NB4 (cell line): ENCODE measurements around the gene AK2.

Experiments
- DNase-seq: peaks from one replicate; pipeline ENCODE4 v3.0.0; 2010; ENCODE audit warnings: low read depth
- H3K4me3 ChIP-seq: one replicate; pipeline ENCODE4 v1.5.1; 2011; ENCODE audit warnings: mild to moderate bottlenecking, low read depth, low read length, moderate library complexity
- CTCF ChIP-seq: IDR thresholded peaks from one replicate; pipeline ENCODE4 v1.5.1; 2012; ENCODE audit warnings: low read depth, low read length
- MAX ChIP-seq: IDR thresholded peaks from 2 replicates; pipeline ENCODE4 v1.6.1; 2011; ENCODE audit warnings: low read depth, low read length
- MYC ChIP-seq: IDR thresholded peaks from 2 replicates; pipeline ENCODE4 v1.6.1; 2011; ENCODE audit warnings: low read depth, low read length
- POLR2A ChIP-seq: IDR thresholded peaks from 2 replicates; pipeline ENCODE4 v1.6.1; 2011; ENCODE audit warnings: mild to moderate bottlenecking; ENCODE audit not compliant: insufficient read length; ENCODE audit errors: extremely low read depth

The AK2 gene

GRCh38 chr1:32971576-32971975 is 65.1 kb downstream of the AK2 start:
- H3K4me3 ChIP-seq: no peak overlapping the region
- TF ChIP-seq MYC (no peak), POLR2A (no peak), MAX (no peak)
- no peak for DNase-seq

- H3K4me3 ChIP-seq: no peak overlapping the region
- DNase-seq: no peak
- TF ChIP-seq CTCF (no peak), MYC (no peak), MAX (no peak), POLR2A (no peak)
Observed at GRCh38 chr1:32971156-32971555, 65.5 kb downstream of the AK2 start.

- peak; percentile 21 for DNase-seq
- H3K4me3 ChIP-seq: no peak overlapping the region
- TF ChIP-seq CTCF: no peak
- TF ChIP-seq POLR2A: no peak
- TF ChIP-seq MAX: no peak
- no peak for TF ChIP-seq MYC
Observed at GRCh38 chr1:32969566-32969965, 67.1 kb downstream of the AK2 start.

- DNase-seq: no peak
- H3K4me3 ChIP-seq: no peak overlapping the region
- no peak for TF ChIP-seq MAX
- no peak for TF ChIP-seq CTCF
- no peak for TF ChIP-seq POLR2A
- TF ChIP-seq MYC: no peak
Observed at GRCh38 chr1:32967888-32968568, 68.7 kb downstream of the AK2 start.

- H3K4me3 ChIP-seq: no peak overlapping the region
- peak; percentile 64 for DNase-seq
- no peak for TF ChIP-seq MAX
- TF ChIP-seq CTCF: no peak
Observed at GRCh38 chr1:32966900-32967299, 69.8 kb downstream of the AK2 start.

- TF ChIP-seq MAX (no peak), MYC (no peak), CTCF (no peak), POLR2A (no peak)
- H3K4me3 ChIP-seq: peak overlapping the region; percentile 54
- DNase-seq: peak; percentile 48
Observed at GRCh38 chr1:32965251-32965747, 71.4 kb downstream of the AK2 start.
